ENCODE data around the gene TFDP1. TPM values are rescaled to one million over a fixed set of nuclear protein-coding genes. Genes with fewer than 3 reads are reported as not detected.

The TFDP1 gene
- polyA plus RNA-seq, 10 donors, result 48.5 to 79.1 (median 57.8) TPM

DNA sequence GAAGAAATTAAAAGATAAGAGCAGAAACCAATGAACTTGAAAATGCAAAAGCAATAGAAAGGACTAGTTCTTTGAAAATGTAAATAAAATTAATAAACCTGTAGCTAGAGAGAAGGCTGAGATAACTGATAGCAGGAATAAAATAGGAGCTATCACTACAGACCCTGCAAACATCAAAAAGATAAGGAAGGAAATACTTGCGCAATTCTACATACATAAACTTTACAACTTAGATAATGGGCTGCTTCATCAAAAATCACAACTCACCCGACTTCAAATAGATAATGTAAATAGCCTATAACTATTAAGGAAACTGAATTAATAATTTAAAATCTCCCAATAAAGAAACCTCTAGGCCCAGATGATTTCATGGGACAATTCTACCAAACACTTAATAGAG, 77.0 kb downstream of the TFDP1 start:
- DNase-seq, result no peak

DNA sequence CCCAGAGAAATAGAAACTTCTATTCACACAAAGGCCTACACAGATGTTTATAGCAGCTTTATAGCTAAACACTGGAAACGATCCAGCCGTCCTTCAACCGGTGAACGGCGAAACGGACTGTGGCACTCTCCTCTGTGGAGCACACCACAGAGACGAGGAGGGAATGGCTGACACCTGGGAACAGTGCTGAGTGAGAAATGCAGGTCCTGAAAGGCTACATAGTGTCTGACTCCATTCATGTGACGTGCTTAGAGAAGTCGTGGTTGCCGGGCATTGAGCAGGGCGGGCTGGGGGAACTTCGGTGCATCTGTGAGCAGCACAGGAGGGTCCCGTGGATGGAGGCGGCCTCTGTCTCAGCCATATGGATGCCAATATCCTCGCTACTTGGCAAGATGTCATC, 79.4 kb downstream of the TFDP1 start:
- DNase-seq, result no peak

DNA sequence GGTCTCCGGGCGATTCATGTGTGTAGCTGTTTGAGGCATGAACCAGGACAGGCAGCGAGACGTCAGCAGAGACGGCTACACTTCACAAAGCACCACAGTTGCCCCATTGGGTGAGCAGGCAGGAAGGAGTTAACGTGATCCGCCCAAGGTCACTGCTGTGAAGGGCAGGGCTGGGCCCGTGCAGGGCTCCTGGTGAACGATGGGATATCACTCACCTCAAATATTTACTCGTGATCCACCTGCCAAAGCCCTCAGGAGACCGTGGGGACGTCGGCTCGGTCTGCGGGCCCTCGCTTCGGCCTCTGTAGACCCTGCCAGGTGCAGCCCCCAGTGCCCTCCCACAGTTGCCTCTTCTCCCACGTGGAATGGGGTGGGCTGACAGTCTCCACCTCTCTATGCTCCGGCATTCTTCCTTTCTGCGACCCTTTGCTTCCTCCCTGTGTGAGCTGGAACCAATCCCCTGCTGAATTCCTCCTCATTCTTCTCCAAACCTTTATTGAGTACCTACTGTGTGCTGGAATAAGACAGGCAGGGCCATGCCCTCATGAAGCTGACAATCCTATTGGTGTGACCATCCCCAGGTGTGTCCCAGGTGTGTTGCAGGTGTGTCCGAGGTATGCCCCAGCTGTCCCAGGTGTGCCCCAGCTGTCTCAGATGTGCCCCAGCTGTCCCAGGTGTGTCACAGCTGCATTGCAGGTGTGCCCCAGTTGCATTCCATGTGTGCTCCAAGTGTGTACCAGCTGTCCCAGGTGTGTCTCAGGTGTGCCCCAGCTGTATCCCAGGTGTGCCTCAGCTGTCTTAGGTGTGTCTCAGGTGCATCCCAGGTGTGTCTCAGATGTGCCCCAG, 80.4 kb downstream of the TFDP1 start:
- DNase-seq, result no peak

DNA sequence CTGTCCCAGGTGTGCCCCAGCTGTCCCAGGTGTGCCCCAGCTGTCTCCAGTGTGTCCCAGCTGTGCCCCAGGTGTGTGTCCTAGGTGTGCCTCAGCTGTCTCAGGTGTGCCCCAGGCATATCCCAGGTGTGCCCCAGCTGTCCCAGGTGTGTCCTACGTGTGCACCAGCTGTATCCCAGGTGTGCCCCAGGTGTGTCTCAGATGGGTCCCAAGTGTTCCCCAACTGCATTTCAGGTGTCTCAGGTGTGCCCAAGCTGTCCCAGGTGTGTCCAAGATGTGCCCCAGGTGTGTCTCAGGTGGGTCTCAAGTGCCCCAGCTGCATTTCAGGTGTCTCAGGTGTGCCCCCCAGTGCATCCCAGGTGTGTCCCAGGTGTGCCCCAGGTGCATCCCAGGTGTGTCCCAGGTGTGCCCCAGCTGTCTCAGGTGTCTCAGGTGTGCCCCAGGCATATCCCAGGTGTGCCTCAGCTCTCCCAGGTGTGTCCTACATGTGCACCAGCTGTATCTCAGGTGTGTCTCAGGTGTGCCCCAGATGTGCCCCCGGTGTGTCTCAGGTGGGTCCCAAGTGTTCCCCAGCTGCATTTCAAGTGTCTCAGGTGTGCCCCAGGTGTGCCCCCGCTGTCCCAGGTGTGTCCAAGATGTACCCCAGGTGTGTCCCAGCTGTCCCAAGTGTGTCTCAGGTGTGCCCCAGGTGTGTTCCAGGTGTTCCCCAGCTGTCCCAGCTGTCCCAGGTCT, 81.2 kb downstream of the TFDP1 start:
- DNase-seq, result no peak

DNA sequence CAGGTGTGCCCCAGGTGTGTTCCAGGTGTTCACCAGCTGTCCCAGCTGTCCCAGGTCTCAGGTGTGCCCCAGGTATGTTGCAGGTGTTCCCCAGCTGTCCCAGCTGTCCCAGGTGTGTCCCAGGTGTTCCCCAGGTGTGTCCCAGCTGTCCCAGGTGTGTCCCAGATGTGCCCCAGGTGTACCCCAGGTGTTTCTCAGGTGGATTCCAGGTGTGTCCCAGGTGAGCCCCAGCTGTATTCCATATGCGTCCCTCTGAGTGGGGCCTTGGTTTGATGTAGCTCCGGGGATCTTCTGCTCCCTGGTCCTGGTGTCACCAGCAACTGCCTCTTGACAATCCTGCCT, 81.7 kb downstream of the TFDP1 start:
- DNase-seq, result no peak

DNA sequence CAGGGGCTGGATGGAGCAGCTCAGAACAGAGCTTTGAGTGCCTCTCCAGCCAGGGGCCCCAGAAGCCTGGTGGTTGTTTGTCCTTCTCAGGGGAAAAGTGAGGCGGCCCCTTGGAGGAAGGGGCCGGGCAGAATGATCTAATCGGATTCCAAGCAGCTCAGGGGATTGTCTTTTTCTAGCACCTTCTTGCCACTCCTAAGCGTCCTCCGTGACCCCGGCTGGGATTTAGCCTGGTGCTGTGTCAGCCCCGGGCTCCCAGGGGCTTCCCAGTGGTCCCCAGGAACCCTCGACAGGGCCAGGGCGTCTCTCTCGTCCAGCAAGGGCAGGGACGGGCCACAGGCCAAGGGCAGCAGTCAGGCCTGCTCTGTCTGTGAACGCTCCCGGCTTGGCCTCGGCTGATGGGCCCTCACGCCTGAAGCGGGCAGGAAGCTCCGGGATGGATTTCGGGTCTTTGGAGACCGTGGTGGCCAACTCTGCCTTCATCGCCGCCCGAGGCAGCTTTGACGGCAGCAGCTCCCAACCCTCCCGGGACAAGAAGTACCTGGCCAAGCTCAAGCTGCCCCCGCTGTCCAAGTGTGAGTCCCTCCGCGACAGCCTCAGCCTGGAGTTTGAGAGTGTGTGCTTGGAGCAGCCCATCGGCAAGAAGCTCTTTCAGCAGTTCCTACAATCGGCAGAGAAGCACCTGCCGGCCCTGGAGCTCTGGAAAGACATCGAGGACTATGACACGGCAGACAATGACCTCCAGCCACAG, 82.6 kb downstream of the TFDP1 start, which contains the start of gene GRK1:
Gene GRK1 (plus strand): TSS at position 269 of the 751 bp plus-strand sequence. CDS start 168 bp downstream, at position 437.
- no peak for DNase-seq

DNA sequence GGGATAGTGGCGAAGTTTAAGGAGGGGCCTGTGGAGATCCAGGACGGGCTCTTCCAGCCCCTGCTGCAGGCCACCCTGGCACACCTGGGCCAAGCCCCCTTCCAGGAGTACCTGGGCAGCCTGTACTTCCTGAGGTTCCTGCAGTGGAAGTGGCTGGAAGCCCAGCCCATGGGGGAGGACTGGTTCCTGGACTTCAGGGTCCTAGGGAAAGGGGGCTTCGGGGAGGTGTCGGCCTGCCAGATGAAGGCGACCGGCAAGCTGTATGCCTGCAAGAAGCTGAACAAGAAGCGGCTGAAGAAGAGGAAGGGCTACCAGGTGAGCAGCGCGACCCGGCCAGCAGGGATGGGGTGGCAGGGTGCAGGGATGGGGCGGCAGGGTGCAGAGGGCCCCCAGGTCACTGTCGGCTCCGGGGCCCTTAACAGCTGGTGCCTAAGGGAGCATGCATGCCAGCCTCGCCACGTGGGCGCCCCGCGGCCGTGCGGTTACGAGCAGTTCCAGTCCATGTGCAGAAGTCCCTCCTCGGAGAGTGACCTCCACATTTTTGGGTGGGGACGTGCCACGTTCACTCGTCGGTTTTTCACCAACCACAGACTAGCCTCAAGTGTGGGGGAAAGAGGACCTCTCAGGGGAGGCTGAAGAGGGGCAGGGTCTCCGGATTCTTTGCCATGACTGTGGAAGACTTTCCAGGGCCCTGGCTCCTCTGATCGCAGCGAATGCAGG, 83.4 kb downstream of the TFDP1 start:
- no peak for DNase-seq

DNA sequence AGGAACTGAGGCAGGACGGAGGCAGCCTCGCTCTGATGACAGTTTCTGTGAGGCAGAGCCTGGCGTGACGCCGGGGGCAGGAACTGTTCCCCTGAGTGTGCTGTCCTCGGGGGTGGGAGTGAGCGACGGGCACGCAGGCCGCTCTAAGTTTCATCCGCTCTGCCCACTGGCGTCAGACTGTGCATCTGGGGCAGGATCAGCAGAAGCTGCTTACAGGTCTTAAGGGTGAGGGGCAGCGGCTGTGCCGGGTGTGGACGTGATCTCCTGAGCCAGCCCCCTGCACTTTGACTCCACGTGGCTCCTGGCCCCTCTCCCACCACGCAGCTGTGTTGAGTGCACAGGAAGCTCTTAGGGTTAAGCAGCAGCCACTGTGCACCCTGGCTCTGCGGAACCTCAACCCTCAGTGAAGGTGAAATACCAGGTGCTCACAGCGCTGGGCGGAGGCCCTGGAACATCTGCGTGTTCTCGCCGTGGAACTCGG, 84.0 kb downstream of the TFDP1 start:
- no peak for DNase-seq

DNA sequence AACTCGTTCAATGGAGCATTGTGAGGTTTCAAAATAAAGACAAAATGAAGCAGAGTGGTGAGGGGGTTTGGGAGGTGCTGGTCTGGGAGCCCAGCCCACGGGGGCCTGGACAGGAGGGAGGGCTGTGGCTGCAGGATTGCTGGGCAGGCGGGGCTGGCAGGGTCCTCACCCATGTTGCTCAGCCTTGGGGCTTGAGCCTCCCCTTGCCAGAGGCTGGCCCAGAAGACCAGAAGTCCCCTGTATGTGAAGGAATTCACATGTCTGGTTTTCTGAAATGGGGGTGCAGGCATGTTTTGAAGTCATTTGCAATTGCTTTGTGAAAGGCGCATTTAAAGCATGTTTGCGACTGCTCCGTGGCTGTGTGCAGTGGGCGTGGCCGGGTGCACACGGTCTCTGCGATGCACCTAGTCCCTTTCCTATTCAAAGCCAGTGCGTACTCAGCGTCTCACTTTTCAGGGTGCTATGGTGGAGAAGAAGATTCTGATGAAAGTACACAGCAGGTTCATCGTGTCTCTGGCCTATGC, 84.7 kb downstream of the TFDP1 start:
- DNase-seq, result no peak

DNA sequence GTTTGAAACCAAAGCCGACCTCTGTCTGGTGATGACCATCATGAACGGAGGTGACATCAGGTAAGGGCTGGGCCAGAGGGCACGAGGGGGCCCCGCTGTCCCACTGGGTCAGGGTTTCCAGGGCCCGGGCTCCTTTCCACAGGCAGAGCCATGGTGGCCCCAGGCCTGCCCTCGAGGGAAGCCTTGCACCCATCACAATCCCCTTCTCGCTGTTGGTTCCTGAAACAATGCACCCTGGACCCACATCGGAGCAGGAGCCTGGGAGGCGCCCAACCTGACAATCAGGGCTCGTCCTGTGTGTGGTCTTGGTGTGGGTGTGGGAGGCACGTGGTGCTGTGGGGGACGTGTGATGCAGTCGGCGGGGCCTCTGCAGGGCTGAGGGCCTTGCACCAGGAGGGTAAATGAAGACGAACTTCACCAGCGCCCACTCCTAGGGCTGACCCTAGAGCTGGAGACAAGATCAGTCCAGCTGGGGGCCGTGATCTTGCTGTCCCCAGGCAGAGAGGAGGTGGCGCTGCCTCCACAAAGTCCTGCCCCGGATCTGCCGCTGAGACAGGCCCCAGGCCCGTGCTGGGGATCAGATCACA, 85.3 kb downstream of the TFDP1 start:
- no peak for DNase-seq

DNA sequence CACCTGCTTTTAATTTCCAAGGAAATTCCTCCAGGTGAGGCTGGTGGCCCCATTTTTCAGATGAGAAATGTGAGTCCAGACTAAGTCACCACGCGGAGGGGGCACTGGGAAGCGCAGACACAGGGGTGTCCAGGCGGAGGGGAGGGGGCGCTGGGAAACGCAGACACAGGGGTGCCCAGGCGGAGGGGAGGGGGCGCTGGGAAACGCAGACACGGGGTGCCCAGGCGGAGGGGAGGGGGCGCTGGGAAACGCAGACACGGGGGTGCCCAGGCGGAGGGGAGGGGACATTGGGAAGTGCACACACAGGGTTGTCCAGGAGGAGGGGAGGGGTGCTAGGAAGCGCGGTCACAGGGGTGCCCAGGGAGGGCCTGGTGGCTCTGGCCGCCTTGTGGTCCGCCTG, 86.0 kb downstream of the TFDP1 start:
- no peak for DNase-seq

DNA sequence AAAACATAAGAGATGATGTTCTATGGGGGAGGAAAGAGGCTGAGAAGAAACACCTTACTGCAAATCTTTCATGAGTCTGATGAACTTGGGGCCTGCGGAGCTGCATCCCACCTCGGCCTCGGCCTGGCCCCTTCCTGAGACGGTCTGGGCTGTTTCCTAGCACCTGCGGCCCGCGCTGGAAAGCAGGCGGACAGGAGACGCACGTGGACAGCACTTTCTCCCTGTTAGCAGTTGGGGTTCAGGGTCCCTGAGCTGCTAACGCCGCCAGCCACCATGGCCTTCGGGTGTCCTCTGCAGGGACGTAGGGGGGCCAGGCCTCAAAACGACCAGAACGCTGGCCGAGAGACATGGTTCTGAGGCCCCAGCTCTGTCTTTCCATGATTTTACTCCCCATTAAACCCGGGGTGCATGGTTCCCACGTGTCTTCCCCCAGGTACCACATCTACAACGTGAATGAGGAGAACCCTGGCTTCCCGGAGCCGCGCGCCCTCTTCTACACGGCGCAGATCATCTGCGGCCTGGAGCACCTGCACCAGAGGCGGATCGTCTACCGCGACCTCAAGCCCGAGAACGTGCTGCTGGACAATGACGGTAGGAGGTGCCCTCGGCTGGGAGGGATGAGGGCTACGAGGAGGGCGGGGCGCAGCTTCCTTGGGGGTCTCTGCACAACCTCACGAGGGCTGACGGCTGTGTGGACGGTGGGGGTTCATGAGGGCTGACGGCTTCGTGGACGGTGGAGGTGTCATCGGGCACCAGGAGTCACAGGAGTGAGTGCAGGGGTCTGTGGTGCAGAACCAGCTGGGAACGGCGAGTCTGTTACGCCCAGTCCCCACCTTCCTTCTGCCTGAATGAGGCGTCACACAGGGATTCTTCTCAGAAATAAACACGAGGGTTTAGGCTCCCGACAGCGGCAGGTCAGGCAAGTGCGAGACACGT, 86.8 kb downstream of the TFDP1 start:
- no peak for DNase-seq

DNA sequence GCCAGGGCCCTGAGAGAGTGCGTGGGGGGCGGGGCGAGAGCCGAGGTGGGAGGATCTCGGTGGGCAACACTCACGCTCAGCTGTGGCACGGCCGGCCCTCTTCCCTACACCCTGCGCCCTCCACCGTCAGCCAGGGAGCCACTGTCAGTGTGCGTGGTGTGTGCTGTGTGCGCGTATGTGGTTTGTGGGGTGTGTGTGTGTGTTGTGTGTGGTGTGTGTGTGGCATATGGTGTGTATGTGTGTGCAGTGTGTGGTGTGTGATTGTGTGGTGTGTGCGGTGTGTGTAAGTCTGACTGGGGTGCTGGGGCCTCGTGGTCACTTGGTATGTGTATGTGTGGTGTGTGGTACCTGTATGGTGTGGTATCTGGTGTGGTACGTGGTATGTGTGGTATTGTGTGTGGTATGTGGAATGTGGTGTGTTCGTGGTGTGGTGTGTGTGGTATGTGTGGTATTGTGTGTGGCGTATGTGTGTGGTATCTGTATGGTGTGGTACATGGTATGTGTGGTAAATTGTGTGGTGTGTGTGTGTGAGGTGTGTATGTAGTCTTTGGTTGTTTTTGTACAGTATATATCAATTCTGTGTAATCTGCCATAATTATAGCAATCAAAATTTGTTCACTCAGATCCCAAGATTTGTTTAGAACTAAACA, 87.6 kb downstream of the TFDP1 start:
- no peak for DNase-seq

Other genes with a start within 250 kb of the TFDP1 start
- gene GRTP1, start 220.6 kb upstream of the TFDP1 start, polyA plus RNA-seq (ENCODE audit: insufficient read length in 10 of 10), result 1 to 10 TPM; 2.4 to 5.8 (median 3.8) TPM
- 100 to 1,000 TPM; 124 to 270 (median 245) TPM for gene ADPRHL1, start 131.3 kb upstream of the TFDP1 start, polyA plus RNA-seq (ENCODE audit: insufficient read length in 10 of 10)
- 10 to 100 TPM; 11.4 to 20.5 (median 15.5) TPM for gene DCUN1D2, start 94.0 kb upstream of the TFDP1 start, polyA plus RNA-seq (ENCODE audit: insufficient read length in 10 of 10)
- gene ATP4B, start 73.4 kb downstream of the TFDP1 start, polyA plus RNA-seq (ENCODE audit: insufficient read length in 10 of 10), result under 1 TPM in 2 of 10 donors, not detected in 8; 0.08 to 0.14 TPM
- gene GRK1, start 82.5 kb downstream of the TFDP1 start, polyA plus RNA-seq (ENCODE audit: insufficient read length in 10 of 10), result under 1 TPM in 9 of 10 donors, not detected in 1; 0.08 to 0.46 (median 0.25) TPM
- gene TMEM255B, start 174.5 kb downstream of the TFDP1 start, polyA plus RNA-seq (ENCODE audit: insufficient read length in 10 of 10), result 10 to 100 TPM in 1 of 10 donors, 1 to 10 TPM in 9; 4.4 to 10.1 (median 6.1) TPM